Measurements from ENCODE around the gene STRN4. TPM values are rescaled to one million over a fixed set of nuclear protein-coding genes. Genes with fewer than 3 reads are reported as not detected.
A peak's percentile ranks its signal among the peaks of the same experiment; 100 is the strongest.

Gene STRN4
- total and polyA plus RNA-seq, 9 of the 15 experiments (the other 6 are each of a cell fraction or from before 2014, with no cell fraction given): 0.62 to 83.7 (median 36.9) TPM

DNA sequence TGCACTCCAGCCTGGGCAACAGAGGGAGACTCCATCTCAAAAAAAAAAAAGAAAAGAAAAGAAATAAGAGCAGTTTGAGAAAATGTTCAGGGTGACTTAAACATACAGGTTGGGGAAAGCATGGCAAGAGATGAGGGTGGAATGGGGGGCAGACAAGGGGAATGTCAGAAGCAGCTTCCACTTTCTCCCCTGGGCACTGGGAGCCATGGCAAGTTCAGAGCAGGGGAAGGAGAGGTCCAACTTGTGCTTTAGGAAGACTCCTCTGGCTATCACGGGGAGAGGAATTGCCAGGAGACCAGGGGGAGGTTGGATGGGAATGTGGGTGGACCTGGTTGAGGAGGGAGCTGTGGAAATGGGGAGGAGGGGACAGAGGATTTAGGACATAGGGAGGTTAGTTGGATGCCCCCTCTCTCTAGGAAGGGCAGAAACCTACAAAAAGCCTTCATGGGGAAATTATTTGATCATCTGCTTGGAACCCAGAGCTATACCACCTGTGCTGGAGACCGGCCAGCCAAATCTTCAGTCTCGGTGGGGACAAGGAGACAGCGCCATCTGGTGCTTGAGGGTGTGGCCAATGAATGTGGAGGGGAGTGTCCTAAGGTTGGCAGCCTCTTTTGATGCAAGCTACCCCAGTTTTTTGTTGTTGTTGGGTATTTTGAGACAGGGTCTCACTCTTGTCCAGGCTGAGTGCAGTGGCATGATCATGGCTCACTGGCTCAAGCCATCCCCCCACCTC, 7.3 kb upstream of the STRN4 start:
- H3K4me2 ChIP-seq (ENCODE audit: insufficient read depth, low read length): no peak overlapping the region
- TF ChIP-seq ZNF23 (CRISPR knock-in tag; IDR thresholded peaks at IDR 0.05): no peak
- no peak for TF ChIP-seq POLR2B (IDR thresholded peaks at IDR 0.05; ENCODE audit: low read depth, partially characterized antibody)
- TF ChIP-seq, protein P1, sequence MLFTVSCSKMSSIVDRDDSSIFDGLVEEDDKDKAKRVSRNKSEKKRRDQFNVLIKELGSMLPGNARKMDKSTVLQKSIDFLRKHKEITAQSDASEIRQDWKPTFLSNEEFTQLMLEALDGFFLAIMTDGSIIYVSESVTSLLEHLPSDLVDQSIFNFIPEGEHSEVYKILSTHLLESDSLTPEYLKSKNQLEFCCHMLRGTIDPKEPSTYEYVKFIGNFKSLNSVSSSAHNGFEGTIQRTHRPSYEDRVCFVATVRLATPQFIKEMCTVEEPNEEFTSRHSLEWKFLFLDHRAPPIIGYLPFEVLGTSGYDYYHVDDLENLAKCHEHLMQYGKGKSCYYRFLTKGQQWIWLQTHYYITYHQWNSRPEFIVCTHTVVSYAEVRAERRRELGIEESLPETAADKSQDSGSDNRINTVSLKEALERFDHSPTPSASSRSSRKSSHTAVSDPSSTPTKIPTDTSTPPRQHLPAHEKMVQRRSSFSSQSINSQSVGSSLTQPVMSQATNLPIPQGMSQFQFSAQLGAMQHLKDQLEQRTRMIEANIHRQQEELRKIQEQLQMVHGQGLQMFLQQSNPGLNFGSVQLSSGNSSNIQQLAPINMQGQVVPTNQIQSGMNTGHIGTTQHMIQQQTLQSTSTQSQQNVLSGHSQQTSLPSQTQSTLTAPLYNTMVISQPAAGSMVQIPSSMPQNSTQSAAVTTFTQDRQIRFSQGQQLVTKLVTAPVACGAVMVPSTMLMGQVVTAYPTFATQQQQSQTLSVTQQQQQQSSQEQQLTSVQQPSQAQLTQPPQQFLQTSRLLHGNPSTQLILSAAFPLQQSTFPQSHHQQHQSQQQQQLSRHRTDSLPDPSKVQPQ (CRISPR knock-in tag; IDR thresholded peaks at IDR 0.05; ENCODE audit: borderline replicate concordance): no peak
- TF ChIP-seq MEF2D (tag; conservative IDR thresholded peaks at IDR 0.05; ENCODE audit: low read depth): no peak
- no peak for TF ChIP-seq CBX8 (IDR thresholded peaks at IDR 0.05; ENCODE audit: borderline replicate concordance, extremely low read depth, low read depth, low read length, poor library complexity, severe bottlenecking)
- TF ChIP-seq SOX6 (IDR thresholded peaks at IDR 0.05): 0 out of 2 replicates have a peak, but pooled peaks have one; percentile 17
- no peak for TF ChIP-seq HMG20A (CRISPR knock-in tag; conservative IDR thresholded peaks at IDR 0.05)
- TF ChIP-seq CEBPB (tag; IDR thresholded peaks at IDR 0.05): no peak
- TF ChIP-seq NFIC (IDR thresholded peaks at IDR 0.05): peak; percentile 83
- no peak for TF ChIP-seq HEY1 (CRISPR knock-in tag; IDR thresholded peaks at IDR 0.05; ENCODE audit: borderline replicate concordance)
- no peak for TF ChIP-seq BACH1 (tag; IDR thresholded peaks at IDR 0.05)
- TF ChIP-seq, protein P2, sequence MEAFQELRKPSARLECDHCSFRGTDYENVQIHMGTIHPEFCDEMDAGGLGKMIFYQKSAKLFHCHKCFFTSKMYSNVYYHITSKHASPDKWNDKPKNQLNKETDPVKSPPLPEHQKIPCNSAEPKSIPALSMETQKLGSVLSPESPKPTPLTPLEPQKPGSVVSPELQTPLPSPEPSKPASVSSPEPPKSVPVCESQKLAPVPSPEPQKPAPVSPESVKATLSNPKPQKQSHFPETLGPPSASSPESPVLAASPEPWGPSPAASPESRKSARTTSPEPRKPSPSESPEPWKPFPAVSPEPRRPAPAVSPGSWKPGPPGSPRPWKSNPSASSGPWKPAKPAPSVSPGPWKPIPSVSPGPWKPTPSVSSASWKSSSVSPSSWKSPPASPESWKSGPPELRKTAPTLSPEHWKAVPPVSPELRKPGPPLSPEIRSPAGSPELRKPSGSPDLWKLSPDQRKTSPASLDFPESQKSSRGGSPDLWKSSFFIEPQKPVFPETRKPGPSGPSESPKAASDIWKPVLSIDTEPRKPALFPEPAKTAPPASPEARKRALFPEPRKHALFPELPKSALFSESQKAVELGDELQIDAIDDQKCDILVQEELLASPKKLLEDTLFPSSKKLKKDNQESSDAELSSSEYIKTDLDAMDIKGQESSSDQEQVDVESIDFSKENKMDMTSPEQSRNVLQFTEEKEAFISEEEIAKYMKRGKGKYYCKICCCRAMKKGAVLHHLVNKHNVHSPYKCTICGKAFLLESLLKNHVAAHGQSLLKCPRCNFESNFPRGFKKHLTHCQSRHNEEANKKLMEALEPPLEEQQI (IDR thresholded peaks at IDR 0.05): no peak
- no peak for TF ChIP-seq CBFB (CRISPR knock-in tag; IDR thresholded peaks at IDR 0.05)
- no peak for TF ChIP-seq TRIM28 (IDR thresholded peaks at IDR 0.05)
- TF ChIP-seq FOXA1 (IDR thresholded peaks at IDR 0.05; ENCODE audit: borderline replicate concordance): no peak
- no peak for TF ChIP-seq DACH1 (IDR thresholded peaks at IDR 0.05; ENCODE audit: partially characterized antibody)
- TF ChIP-seq NFYB (IDR thresholded peaks at IDR 0.05; ENCODE audit: extremely low read depth, insufficient read length): peak; percentile 50
- TF ChIP-seq PURB (CRISPR knock-in tag; IDR thresholded peaks at IDR 0.05; ENCODE audit: low read depth): no peak

More for the DNA sequence above, 7.3 kb upstream of the STRN4 start:
- H3K79me2 ChIP-seq (ENCODE audit: control insufficient read depth, insufficient read depth, low read length): no peaks in the 10 kb centered on the region
- H4K20me1 ChIP-seq (replicated peaks; ENCODE audit: control insufficient read depth, insufficient read depth, low read length): peaks cover 3% of the 10 kb centered on the region; the same call in 1 of the 2 replicates
- ATAC-seq (peak; percentile 82), DNase-seq (ENCODE audit: extremely low read depth in 1 of 4, low spot score in 3 of 4) (peak; percentile 50 to 81 (median 66)), FAIRE-seq (peak; percentile 96)
- peaks cover 13% of the 10 kb centered on the region; the same call in 2 of the 3 replicates for H3K36me3 ChIP-seq (ENCODE audit: control insufficient read depth, insufficient read depth, low read length)
- CTCF ChIA-PET (ENCODE audit: low intra/inter-chr PET ratio): interaction anchor here (0.6 to 1.9 kb wide), 4 partner anchors 49 to 225 kb away, joined by 3 to 8 read pairs (median 6); no protein-coding TSS in a partner anchor
- intact Hi-C loops (cut with micrococcal nuclease) (loop anchor here (5.0 kb wide), 1 partner anchor 136 kb away; no protein-coding TSS in a partner anchor), in situ Hi-C loops (cut with MboI) (loop anchor here (10.0 kb wide), 1 partner anchor 241 kb away; no protein-coding TSS in a partner anchor)
- no peaks in the 10 kb centered on the region for H3K9me3 ChIP-seq (replicated peaks; ENCODE audit: control insufficient read depth, insufficient read depth, low read depth, low read length)
- H3K27ac ChIP-seq (ENCODE audit: extremely low read depth, low read depth, low read length): no peak overlapping the region
- POLR2A ChIA-PET: interaction anchor here (0.5 to 1.7 kb wide), 14 partner anchors 10 to 1842 kb away, joined by 3 to 8 read pairs (median 4); no protein-coding TSS in a partner anchor
- no peaks in the 10 kb centered on the region for H3K9me1 ChIP-seq (ENCODE audit: control insufficient read depth, insufficient read depth, low read length)
- H2AFZ ChIP-seq (ENCODE audit: low read depth, low read length): no peak overlapping the region
- no TSS peak for BruUV-seq (replicated peaks)
- H3K4me3 ChIP-seq: no peak overlapping the region
- peaks cover 8 to 20% of the 10 kb centered on the region in 2 experiments; a peak in 4 of 5 replicates for H3K4me1 ChIP-seq (replicated peaks in 1 of 2; ENCODE audit: control insufficient read depth in 2 of 2, insufficient read depth in 2 of 2, low read length in 2 of 2)
- no peaks in the 10 kb centered on the region for H3K27me3 ChIP-seq (ENCODE audit: control insufficient read depth in 2 of 2, insufficient read depth in 2 of 2, low read length in 2 of 2)
- WGBS (ENCODE audit: insufficient coverage, low coverage, missing lambda C conversion rate): 5% methylated on average over 4 of the region's 4 CpGs
- H3K9ac ChIP-seq (ENCODE audit: insufficient read depth in 1 of 2, low read depth in 2 of 2, low read length in 2 of 2): no peak overlapping the region
